ENCODE data around the gene RNF214.
A peak's percentile ranks its signal among the peaks of the same experiment; 100 is the strongest.

The RNF214 gene

GRCh38 chr11:117217141-117218084 lies 15.1 kb upstream of the RNF214 start:
- DNase-seq: no peak

GRCh38 chr11:117218133-117218915 lies 14.1 kb upstream of the RNF214 start:
- DNase-seq: no peak

- DNase-seq: no peak
Observed at GRCh38 chr11:117219001-117219400, 13.5 kb upstream of the RNF214 start.

DNA sequence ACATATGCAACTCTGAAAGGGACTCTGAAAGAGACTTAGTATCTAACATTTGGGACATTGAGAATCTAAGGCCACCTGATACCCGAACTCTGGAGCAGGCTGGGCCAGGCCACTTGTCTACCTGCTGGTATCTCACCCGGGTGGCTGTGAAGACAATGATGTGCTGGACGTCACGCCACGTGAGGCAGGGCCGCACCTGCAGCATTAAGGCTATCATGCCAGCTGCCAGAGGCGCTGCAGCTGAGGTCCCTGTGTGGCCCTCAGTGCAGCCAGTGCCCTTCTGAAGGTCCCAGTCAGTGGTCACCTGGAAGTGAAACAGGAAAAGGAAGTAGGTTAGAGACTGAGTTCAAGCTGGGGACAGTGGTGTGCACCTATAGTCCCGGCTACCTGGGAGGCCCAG lies 13.0 kb upstream of the RNF214 start:
- DNase-seq: no peak

GRCh38 chr11:117219995-117220394 lies 12.5 kb upstream of the RNF214 start:
- no peak for DNase-seq

- DNase-seq: no peak
Observed at GRCh38 chr11:117220568-117220967, 11.9 kb upstream of the RNF214 start.

GRCh38 chr11:117220999-117221774 lies 11.3 kb upstream of the RNF214 start:
- DNase-seq: no peak

GRCh38 chr11:117221775-117222517 lies 10.5 kb upstream of the RNF214 start:
- no peak for DNase-seq

DNA sequence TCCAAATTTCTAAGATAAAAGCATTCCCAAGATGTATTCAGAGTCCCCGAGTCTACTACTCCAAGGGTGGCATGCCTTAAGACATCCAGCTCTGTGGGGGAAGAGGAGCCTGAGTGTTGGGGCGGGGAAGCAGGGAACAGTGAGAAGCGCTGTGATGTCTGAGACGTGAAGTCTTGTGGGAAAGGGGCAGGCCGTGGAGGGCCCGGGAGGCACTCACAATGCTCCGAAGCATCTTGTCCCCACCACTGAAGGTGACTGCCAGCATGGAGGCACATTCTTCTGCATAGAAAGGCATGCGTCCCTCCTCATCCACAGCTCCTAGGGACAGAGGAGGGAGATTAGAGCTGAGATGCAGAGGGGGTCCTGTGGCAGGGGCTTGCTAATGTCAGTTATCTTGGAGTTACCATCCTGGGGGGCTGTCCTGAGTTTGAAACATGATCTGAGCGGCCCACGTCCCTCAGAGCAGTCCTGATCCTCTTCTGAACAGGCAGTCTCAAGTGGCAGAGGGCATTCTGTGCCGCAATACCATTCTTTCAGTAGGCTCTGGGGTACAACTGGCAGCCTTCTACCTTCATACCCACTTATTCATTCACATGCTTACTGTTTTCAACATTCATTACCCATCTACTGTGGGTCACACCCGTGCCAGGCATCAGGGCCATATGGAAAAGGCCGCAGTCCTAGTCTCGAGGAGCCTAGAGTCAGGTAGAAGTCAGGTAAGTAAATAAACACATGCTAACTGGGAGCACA lies 9.3 kb upstream of the RNF214 start:
- DNase-seq: no peak

- DNase-seq: no peak
Observed at GRCh38 chr11:117223741-117224689, 8.5 kb upstream of the RNF214 start.

DNA sequence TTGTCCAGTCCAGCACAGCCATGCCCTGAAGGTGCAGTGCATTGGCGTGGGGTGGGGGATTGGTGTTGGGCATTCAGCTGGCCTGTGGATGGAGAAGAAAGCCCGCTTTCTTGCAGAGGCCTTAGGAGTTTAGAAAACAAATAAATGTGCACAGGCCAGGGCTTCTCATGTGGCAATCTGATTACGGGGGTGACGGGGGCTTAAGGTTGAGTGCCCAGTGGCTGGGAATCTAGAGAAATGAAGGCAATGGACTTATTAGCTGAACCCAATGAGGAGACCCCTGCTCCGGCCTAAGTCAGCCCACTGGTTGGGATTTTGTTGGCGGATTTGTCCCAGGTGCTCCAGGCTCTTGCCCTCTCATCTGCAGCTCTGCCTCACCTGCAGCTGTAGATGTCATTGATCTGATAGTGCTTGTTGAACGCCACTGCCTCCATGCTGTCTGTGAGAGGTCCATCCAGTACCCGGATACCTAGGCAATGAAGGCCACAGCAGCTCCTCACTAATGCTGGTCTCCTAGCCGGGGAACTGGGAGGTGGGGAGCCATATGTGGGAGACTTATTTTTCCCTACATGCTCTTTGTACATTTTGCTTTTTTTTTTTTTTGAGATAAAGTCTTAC lies 6.8 kb upstream of the RNF214 start:
- no peak for DNase-seq

GRCh38 chr11:117226388-117227385 lies 5.8 kb upstream of the RNF214 start:
- peak; percentile 41 to 44 for DNase-seq

DNA sequence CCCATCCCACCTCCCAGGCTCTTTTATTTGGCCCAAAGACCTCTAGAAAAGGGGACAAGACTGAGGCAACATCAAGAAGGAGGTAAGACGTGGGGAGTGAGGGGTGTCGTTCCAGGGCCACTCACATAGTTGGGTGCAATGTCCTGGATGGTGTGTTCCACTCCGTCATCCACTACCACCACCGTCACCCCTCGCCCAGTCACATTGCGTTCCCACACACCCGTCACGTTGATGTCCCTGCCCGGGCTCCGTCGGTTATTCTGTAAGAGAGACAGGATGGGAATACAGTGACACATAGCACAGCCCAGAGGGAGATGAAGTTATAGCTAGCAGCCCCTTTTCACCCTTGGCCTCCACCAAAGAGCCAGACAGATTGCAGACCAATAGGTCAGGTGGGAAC lies 4.4 kb upstream of the RNF214 start:
- DNase-seq: no peak

GRCh38 chr11:117229411-117229810 lies 3.1 kb upstream of the RNF214 start:
- DNase-seq: no peak

GRCh38 chr11:117229931-117230285 lies 2.6 kb upstream of the RNF214 start:
- no peak for DNase-seq

- DNase-seq: peak; percentile 77 to 78
Observed at GRCh38 chr11:117230286-117230961, 2.0 kb upstream of the RNF214 start.

GRCh38 chr11:117230999-117231841 lies 1.3 kb upstream of the RNF214 start:
- peak; percentile 44 to 46 for DNase-seq

Measured in activated T-cell treated with anti-CD3 and anti-CD28 coated beads, Interleukin-2, amount 50 U/mL, for 48 hours (primary cell).